H1 (cell line): ENCODE measurements around the gene DCX. TPM values are rescaled to one million over a fixed set of nuclear protein-coding genes. Genes with fewer than 3 reads are reported as not detected.

ENCODE experiments used
- CTCF ChIA-PET: fragments of 300-600 bp; sonication (Branson Sonifier 250); formaldehyde crosslinking; loops from one replicate; lab custom pipeline; 2021; ENCODE audit not compliant: partially characterized antibody; lab: Charles Lee
- POLR2A ChIA-PET: fragments of 300-600 bp; sonication (Branson Sonifier 250); formaldehyde crosslinking; loops from one replicate; lab custom pipeline; 2021; ENCODE audit warnings: inconsistent platforms; ENCODE audit not compliant: partially characterized antibody; lab: Charles Lee
- DNase-seq, 2 experiments: peaks; one replicate each; pipeline versions ENCODE4 v3.0.0 to v3.0.0-alpha.2; 2010 to 2022; ENCODE audit warnings: low spot score in 2 of 2, low read depth in 1 of 2, mixed read lengths in 1 of 2
- FAIRE-seq: peaks from 2 replicates; lab custom pipeline; 2011; peaks lifted over from hg19 to GRCh38; lab: Jason Lieb, UNC
- H2AFZ ChIP-seq: 2 replicates; pipeline ENCODE4 v1.8.1; 2012; ENCODE audit warnings: low read length, inconsistent platforms
- H2AK5ac ChIP-seq: 2 replicates; pipeline ENCODE4 v1.6.1; 2013; ENCODE audit warnings: low read depth, low read length
- H2BK120ac ChIP-seq: replicated peaks from 2 replicates; pipeline ENCODE3; 2013; ENCODE audit warnings: low read depth, low read length, inconsistent platforms
- H2BK12ac ChIP-seq: 2 replicates; pipeline ENCODE4 v1.6.1; 2013; ENCODE audit warnings: low read depth, low read length
- H2BK15ac ChIP-seq: 2 replicates; pipeline ENCODE4 v1.6.1; 2013; ENCODE audit warnings: low read length
- H2BK20ac ChIP-seq: 2 replicates; pipeline ENCODE4 v1.6.1; 2013; ENCODE audit warnings: low read length
- H2BK5ac ChIP-seq: 2 replicates; pipeline ENCODE4 v1.6.1; 2013; ENCODE audit warnings: low read depth, low read length
- H3K14ac ChIP-seq: 2 replicates; pipeline ENCODE4 v1.6.1; 2013; ENCODE audit warnings: inconsistent platforms; ENCODE audit not compliant: insufficient read length
- H3K18ac ChIP-seq: 2 replicates; pipeline ENCODE4 v1.6.1; 2013; ENCODE audit warnings: low read length; ENCODE audit errors: extremely low read depth
- H3K23ac ChIP-seq: 2 replicates; pipeline ENCODE4 v1.6.1; 2013; ENCODE audit warnings: inconsistent platforms; ENCODE audit not compliant: insufficient read length
- H3K23me2 ChIP-seq: 2 replicates; pipeline ENCODE4 v1.6.1; 2013; ENCODE audit warnings: low read depth, low read length
- H3K27ac ChIP-seq: 2 replicates; pipeline ENCODE4 v1.6.1; 2011; ENCODE audit warnings: low read depth, low read length, inconsistent platforms
- H3K27me3 ChIP-seq, 4 experiments: replicated peaks in 1 of 4; 1 replicate in 1 of 4; 2 replicates in 3 of 4; pipeline versions ENCODE4 v1.6.1 to v1.8.1; 2011 to 2013; ENCODE audit warnings: low read length in 3 of 4, mild to moderate bottlenecking in 3 of 4, inconsistent platforms in 2 of 4, mixed read lengths in 2 of 4, moderate library complexity in 1 of 4; ENCODE audit not compliant: control insufficient read depth in 3 of 4, insufficient read depth in 3 of 4; ENCODE audit errors: extremely low read depth in 1 of 4
- H3K36me3 ChIP-seq, 4 experiments: 2 replicates each; pipeline versions ENCODE4 v1.6.1 to v1.8.1; 2011 to 2013; ENCODE audit warnings: mild to moderate bottlenecking in 4 of 4, low read length in 3 of 4, moderate library complexity in 2 of 4, control low read depth in 1 of 4, inconsistent platforms in 1 of 4; ENCODE audit not compliant: insufficient read depth in 4 of 4, control insufficient read depth in 2 of 4
- H3K4ac ChIP-seq: replicated peaks from 2 replicates; pipeline ENCODE3; 2013; ENCODE audit warnings: low read length, low read depth, mixed read lengths, inconsistent platforms; ENCODE audit not compliant: insufficient read length
- H3K4me1 ChIP-seq, 4 experiments: replicated peaks in 1 of 4; 1 replicate in 1 of 4; 2 replicates in 3 of 4; pipeline versions ENCODE4 v1.6.1 to v1.8.1; 2011 to 2013; ENCODE audit warnings: low read length in 3 of 4, inconsistent platforms in 2 of 4, mixed read lengths in 1 of 4; ENCODE audit not compliant: insufficient read depth in 4 of 4, control insufficient read depth in 3 of 4
- H3K4me2 ChIP-seq, 2 experiments: 2 replicates each; pipeline versions ENCODE4 v1.6.1 to v1.8.1; 2011 to 2013; ENCODE audit warnings: low read depth in 2 of 2, low read length in 2 of 2, control low read depth in 1 of 2, inconsistent platforms in 1 of 2, mild to moderate bottlenecking in 1 of 2; ENCODE audit not compliant: insufficient read depth in 1 of 2
- H3K4me3 ChIP-seq, 4 experiments: fragments of 200-600, 300-600 bp in 1 of 4; sonication (generic), shearing (Covaris generic), sonication (Bioruptor Twin) in 1 of 4; 2 replicates each; pipeline versions ENCODE4 v1.5.1 to v1.8.1; 2011 to 2016; ENCODE audit warnings: low read length in 4 of 4, low read depth in 3 of 4, control low read depth in 2 of 4, inconsistent platforms in 2 of 4, mild to moderate bottlenecking in 2 of 4, mixed read lengths in 1 of 4, moderate library complexity in 1 of 4; ENCODE audit not compliant: insufficient read depth in 2 of 4; ENCODE audit errors: extremely low read depth in 1 of 4
- H3K56ac ChIP-seq: replicated peaks from 2 replicates; pipeline ENCODE3; 2013; ENCODE audit warnings: low read depth, mild to moderate bottlenecking, mixed read lengths, low read length, inconsistent platforms; ENCODE audit not compliant: insufficient read length
- H3K79me1 ChIP-seq: 2 replicates; pipeline ENCODE4 v1.6.1; 2013; ENCODE audit warnings: low read depth, low read length, control low read depth
- H3K79me2 ChIP-seq, 2 experiments: 2 replicates each; pipeline versions ENCODE4 v1.6.1 to v1.8.1; 2012 to 2013; ENCODE audit warnings: low read length in 2 of 2, mild to moderate bottlenecking in 2 of 2, inconsistent platforms in 1 of 2; ENCODE audit not compliant: insufficient read depth in 2 of 2, control insufficient read depth in 1 of 2
- H3K9ac ChIP-seq, 4 experiments: replicated peaks in 1 of 4; 1 replicate in 1 of 4; 2 replicates in 3 of 4; pipeline versions ENCODE4 v1.6.1 to v1.8.1; 2011 to 2013; ENCODE audit warnings: low read depth in 3 of 4, low read length in 3 of 4, control low read depth in 2 of 4, mild to moderate bottlenecking in 2 of 4, moderate library complexity in 2 of 4, inconsistent platforms in 1 of 4; ENCODE audit errors: extremely low read depth in 1 of 4
- H3K9me3 ChIP-seq, 2 experiments: 2 replicates each; pipeline versions ENCODE4 v1.6.1 to v1.8.1; 2012 to 2013; ENCODE audit warnings: mild to moderate bottlenecking in 2 of 2, moderate library complexity in 2 of 2, control low read depth in 1 of 2, inconsistent platforms in 1 of 2, low read depth in 1 of 2, low read length in 1 of 2, mixed read lengths in 1 of 2; ENCODE audit not compliant: insufficient read depth in 2 of 2
- H4K20me1 ChIP-seq, 2 experiments: replicated peaks in 1 of 2; 2 replicates each; pipeline versions ENCODE3 to v1.8.1; 2011 to 2013; ENCODE audit warnings: inconsistent platforms in 2 of 2, low read length in 2 of 2, mild to moderate bottlenecking in 1 of 2; ENCODE audit not compliant: insufficient read depth in 2 of 2, control insufficient read depth in 1 of 2
- H4K5ac ChIP-seq: 2 replicates; pipeline ENCODE4 v1.6.1; 2013; ENCODE audit warnings: low read length, low read depth, mixed read lengths, inconsistent platforms; ENCODE audit not compliant: insufficient read length
- H4K8ac ChIP-seq: 2 replicates; pipeline ENCODE4 v1.8.0; 2013; ENCODE audit warnings: mild to moderate bottlenecking, moderate library complexity, low read length, inconsistent platforms; ENCODE audit not compliant: insufficient read depth; ENCODE audit errors: extremely low read depth
- H4K91ac ChIP-seq: replicated peaks from 2 replicates; pipeline ENCODE3; 2013; ENCODE audit warnings: low read length, mixed read lengths, inconsistent platforms; ENCODE audit not compliant: insufficient read length
- BRCA1 ChIP-seq: IDR thresholded peaks from 2 replicates; pipeline ENCODE4 v1.6.1; 2012; ENCODE audit warnings: low read depth, low read length, improper control_type of control experiment
- CHD1 ChIP-seq: IDR thresholded peaks from 2 replicates; pipeline ENCODE4 v1.6.1; 2012; ENCODE audit warnings: low read depth, low read length, improper control_type of control experiment
- EZH2 ChIP-seq: fragments of 200-600 bp; sonication (generic); IDR thresholded peaks from 2 replicates; pipeline ENCODE4 v1.7.1; 2012; ENCODE audit warnings: low read depth, mild to moderate bottlenecking, moderate library complexity, low read length, inconsistent platforms; ENCODE audit not compliant: severe bottlenecking
- HDAC6 ChIP-seq: IDR thresholded peaks from one replicate; pipeline ENCODE4 v1.7.1; 2012; ENCODE audit warnings: low read depth, mild to moderate bottlenecking, inconsistent platforms, low read length, moderate library complexity
- KDM1A ChIP-seq: fragments of 200-600, 300-600 bp; sonication (generic); IDR thresholded peaks from 2 replicates; pipeline ENCODE4 v1.7.1; 2016; ENCODE audit warnings: mild to moderate bottlenecking, low read length, borderline replicate concordance
- KDM4A ChIP-seq: IDR thresholded peaks from one replicate; pipeline ENCODE4 v1.7.1; 2012; ENCODE audit warnings: low read depth, mild to moderate bottlenecking, moderate library complexity, low read length, inconsistent platforms; ENCODE audit not compliant: severe bottlenecking
- POLR2AphosphoS5 ChIP-seq: IDR thresholded peaks from 2 replicates; pipeline ENCODE4 v1.6.1; 2011; ENCODE audit warnings: low read depth, low read length
- SIX5 ChIP-seq: IDR thresholded peaks from 2 replicates; pipeline ENCODE4 v1.6.1; 2011; ENCODE audit warnings: mild to moderate bottlenecking, low read depth, low read length
- SUZ12 ChIP-seq: fragments of 200-600 bp; sonication (generic); IDR thresholded peaks from 2 replicates; pipeline ENCODE4 v1.6.1; 2012; ENCODE audit warnings: mild to moderate bottlenecking, inconsistent platforms, low read length, moderate library complexity, mixed read lengths
- TAF1 ChIP-seq: IDR thresholded peaks from 2 replicates; pipeline ENCODE4 v1.6.1; 2011; ENCODE audit warnings: mild to moderate bottlenecking, low read depth, low read length
- TAF7 ChIP-seq: optimal IDR thresholded peaks from 2 replicates; pipeline ENCODE3; 2011; ENCODE audit warnings: low read depth, mild to moderate bottlenecking, inconsistent platforms, low read length, moderate library complexity, borderline replicate concordance
- WGBS, 2 experiments: shearing (Covaris generic) in 1 of 2; methylation state at CpG; one replicate each; pipeline versions ENCODE4 v1.1.6 to v1.1.7; 2013 to 2015; ENCODE audit warnings: low lambda C conversion rate in 2 of 2, mixed read lengths in 2 of 2, inconsistent platforms in 1 of 2, low coverage in 1 of 2, missing lambda C conversion rate in 1 of 2; ENCODE audit not compliant: insufficient replicate concordance in 2 of 2, insufficient coverage in 1 of 2, insufficient read length in 1 of 2; ENCODE audit errors: extremely low coverage in 1 of 2, missing lambda C conversion rate in 1 of 2; 5-methylcytosine and 5-hydroxymethylcytosine counted together
- polyA plus RNA-seq, 7 experiments: library from polyadenylated mRNA; depleted of rRNA in 3 of 7; stranded (reverse) in 5 of 7; unstranded in 2 of 7; fragments of >200 nt in 5 of 7; fragments of 200-250 nt in 2 of 7; gene quantifications; 1 replicate in 5 of 7; 2 replicates in 1 of 7; 4 replicates in 1 of 7; pipeline versions ENCODE4 v1.2.1 to v1.2.3, GENCODE V29; 2011 to 2013; ENCODE audit warnings: missing spikeins in 2 of 7, mixed read lengths in 2 of 7
- total RNA-seq: library from RNA; stranded (reverse); fragmentation: NEBNext Ultra II Directional; extraction: Animal tissue kit (Norgen Biotek cat#: 25700); gene quantifications from 2 replicates; pipeline ENCODE4 v1.2.1, GENCODE V29; 2021
- TF ChIP-seq, protein P1 (sequence below): IDR thresholded peaks from 2 replicates; pipeline ENCODE4 v1.6.1; 2011; ENCODE audit warnings: low read length, improper control_type of control experiment

Gene DCX
- total and polyA plus RNA-seq, 2 of the 8 experiments (the other 6 are each of a cell fraction or from before 2014, with no cell fraction given) = 1.3 to 3.3 TPM

GRCh38 chrX:111443946-111444345 is 32.0 kb upstream of the DCX start:
- POLR2A ChIA-PET = interaction anchor here (0.9 kb wide), 1 partner anchor 237 kb away, joined by 3 read pairs; the partner anchor contains the start of gene ALG13
- Histone ChIP-seq H3K4me1 (no peaks in the 10 kb centered on the region), H3K9me3 (no peaks in the 10 kb centered on the region), H4K91ac (no peak overlapping the region), H4K20me1 (no peaks in the 10 kb centered on the region), H3K4me2 (no peak overlapping the region), H3K56ac (no peak overlapping the region), H3K4me3 (no peak overlapping the region), H4K8ac (no peak overlapping the region), H2BK12ac (no peak overlapping the region), H2AFZ (no peak overlapping the region), H2BK120ac (no peak overlapping the region), H3K23ac (no peak overlapping the region), H3K79me1 (no peaks in the 10 kb centered on the region), H3K23me2 (no peaks in the 10 kb centered on the region), H2BK20ac (no peak overlapping the region), H2BK15ac (no peak overlapping the region)
- 100% methylated on average over 1 of the region's 1 CpG; no CpG with 5 or more reads in 1 of the 2 experiments for WGBS, 2 experiments
- no peak for DNase-seq
- FAIRE-seq = no peak
- TF ChIP-seq KDM1A = no peak
- no peak for TF ChIP-seq BRCA1
- TF ChIP-seq HDAC6 = no peak
- TF ChIP-seq, protein P1, sequence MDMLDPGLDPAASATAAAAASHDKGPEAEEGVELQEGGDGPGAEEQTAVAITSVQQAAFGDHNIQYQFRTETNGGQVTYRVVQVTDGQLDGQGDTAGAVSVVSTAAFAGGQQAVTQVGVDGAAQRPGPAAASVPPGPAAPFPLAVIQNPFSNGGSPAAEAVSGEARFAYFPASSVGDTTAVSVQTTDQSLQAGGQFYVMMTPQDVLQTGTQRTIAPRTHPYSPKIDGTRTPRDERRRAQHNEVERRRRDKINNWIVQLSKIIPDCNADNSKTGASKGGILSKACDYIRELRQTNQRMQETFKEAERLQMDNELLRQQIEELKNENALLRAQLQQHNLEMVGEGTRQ = no peak
- no peak for TF ChIP-seq KDM4A
- no peak for TF ChIP-seq SUZ12
- no peak for TF ChIP-seq CHD1
- TF ChIP-seq POLR2AphosphoS5 = no peak
- no peak for TF ChIP-seq SIX5
- no peak for TF ChIP-seq TAF7
- no peak for TF ChIP-seq TAF1
- no peak for TF ChIP-seq EZH2
- TF ChIP-seq, all 59 proteins: peak for 0
- CTCF ChIA-PET = interaction anchor here (1.3 to 2.5 kb wide), 5 partner anchors 10 to 277 kb away, joined by 4 to 18 read pairs (median 7); no protein-coding TSS in a partner anchor
- no peak overlapping the region for H4K5ac ChIP-seq
- no peak overlapping the region for H2AK5ac ChIP-seq
- no peaks in the 10 kb centered on the region for H3K36me3 ChIP-seq
- H3K14ac ChIP-seq = no peak overlapping the region
- H2BK5ac ChIP-seq = no peak overlapping the region
- H3K27me3 ChIP-seq = no peaks in the 10 kb centered on the region
- no peak overlapping the region for H3K18ac ChIP-seq
- no peak overlapping the region for H3K27ac ChIP-seq
- H3K9ac ChIP-seq = no peak overlapping the region
- H3K4ac ChIP-seq = no peak overlapping the region
- no peaks in the 10 kb centered on the region for H3K79me2 ChIP-seq
